Transverse colon (tissue), 4 donors: ENCODE results near the gene SEC14L6. TPM values are rescaled to one million over a fixed set of nuclear protein-coding genes. Genes with fewer than 3 reads are reported as not detected.
"Not testable (repeated sequence)": the region's sequence is repeated elsewhere in the genome, so short reads cannot be mapped to it uniquely, and the experiment has no call there.

Experiments used
- DNase-seq: peaks from one replicate; pipeline ENCODE4 v3.0.0-alpha.2; 2019
- H3K27ac ChIP-seq, 4 donors: fragments of 200-600 bp; sonication (generic); 2 replicates each; pipeline ENCODE4 v1.5.1; 2016 to 2018; ENCODE audit warnings: inconsistent platforms in 4 of 4
- H3K27me3 ChIP-seq: fragments of 200-600 bp; sonication (generic); 2 replicates; pipeline ENCODE4 v1.5.1; 2017; ENCODE audit warnings: inconsistent platforms
- H3K36me3 ChIP-seq, 4 donors: fragments of 200-600 bp; sonication (generic); 2 replicates each; pipeline ENCODE4 v1.5.1; 2017 to 2019; ENCODE audit warnings: inconsistent platforms in 4 of 4
- H3K4me1 ChIP-seq, 4 donors: fragments of 200-600 bp; sonication (generic); 2 replicates each; pipeline ENCODE4 v1.5.1; 2017 to 2020; ENCODE audit warnings: inconsistent platforms in 4 of 4
- H3K4me3 ChIP-seq, 4 donors: fragments of 200-600 bp; sonication (generic); 1 replicate in 1 of 4; 2 replicates in 3 of 4; pipeline versions ENCODE4 v1.5.1 to v1.6.1; 2017 to 2019; ENCODE audit warnings: inconsistent platforms in 4 of 4
- H3K9me3 ChIP-seq, 2 donors: fragments of 200-600 bp; sonication (generic); 2 replicates each; pipeline ENCODE4 v1.5.1; 2017 to 2019; ENCODE audit warnings: inconsistent platforms in 2 of 2
- EP300 ChIP-seq: sonication (generic); formaldehyde crosslinking; IDR thresholded peaks from one replicate; pipeline ENCODE4 v1.6.1; 2017; ENCODE audit warnings: antibody characterized with exemption, low read depth
- POLR2A ChIP-seq: fragments of 450-650 bp; IDR thresholded peaks from one replicate; pipeline ENCODE4 v1.6.1; 2016; ENCODE audit warnings: antibody characterized with exemption, mild to moderate bottlenecking, moderate library complexity
- POLR2AphosphoS5 ChIP-seq, 3 donors: sonication (generic); formaldehyde crosslinking; IDR thresholded peaks; one replicate each; pipeline ENCODE4 v1.6.1; 2016; ENCODE audit warnings: antibody characterized with exemption in 3 of 3
- WGBS, 2 donors: methylation state at CpG; one replicate each; pipeline ENCODE4 v1.1.5; 2018; ENCODE audit warnings: low coverage in 1 of 2; 5-methylcytosine and 5-hydroxymethylcytosine counted together
- in situ Hi-C, 4 donors: fragments of 200-750 bp; cut with MboI; loops; one replicate each; pipeline versions ENCODE4 v1.15.0 to v1.15.1; 2017; ENCODE audit warnings: low sequenced_read_pairs in 3 of 4, low pct_ligation_motif_present in 1 of 4, low pct_unique_long_range_greater_than_20kb in 1 of 4
- intact Hi-C: fragments of 100-400 bp; cut with DNase I; formaldehyde crosslinking; loops from one replicate; pipeline ENCODE4 v1.15.1; 2023; ENCODE audit warnings: low total_unique reads
- total RNA-seq, 4 donors: library from RNA; depleted of rRNA; stranded (reverse); fragments of >200 nt; gene quantifications; one replicate each; pipeline ENCODE4 v1.1.0, GENCODE V29; 2016
- TF ChIP-seq, protein P1 (sequence below), 5 experiments: fragments of 200-600 bp in 3 of 5; fragments of 450-650 bp in 2 of 5; sonication (generic) in 3 of 5; IDR thresholded peaks; 1 replicate in 2 of 5; 2 replicates in 3 of 5; pipeline ENCODE4 v1.5.1; 2016 to 2017; ENCODE audit warnings: antibody characterized with exemption in 5 of 5, inconsistent platforms in 3 of 5, mild to moderate bottlenecking in 2 of 5, moderate library complexity in 1 of 5

Gene SEC14L6
- total RNA-seq, 4 donors from 2014 or later = 0.14 to 0.48 TPM; not detected in 2

DNA sequence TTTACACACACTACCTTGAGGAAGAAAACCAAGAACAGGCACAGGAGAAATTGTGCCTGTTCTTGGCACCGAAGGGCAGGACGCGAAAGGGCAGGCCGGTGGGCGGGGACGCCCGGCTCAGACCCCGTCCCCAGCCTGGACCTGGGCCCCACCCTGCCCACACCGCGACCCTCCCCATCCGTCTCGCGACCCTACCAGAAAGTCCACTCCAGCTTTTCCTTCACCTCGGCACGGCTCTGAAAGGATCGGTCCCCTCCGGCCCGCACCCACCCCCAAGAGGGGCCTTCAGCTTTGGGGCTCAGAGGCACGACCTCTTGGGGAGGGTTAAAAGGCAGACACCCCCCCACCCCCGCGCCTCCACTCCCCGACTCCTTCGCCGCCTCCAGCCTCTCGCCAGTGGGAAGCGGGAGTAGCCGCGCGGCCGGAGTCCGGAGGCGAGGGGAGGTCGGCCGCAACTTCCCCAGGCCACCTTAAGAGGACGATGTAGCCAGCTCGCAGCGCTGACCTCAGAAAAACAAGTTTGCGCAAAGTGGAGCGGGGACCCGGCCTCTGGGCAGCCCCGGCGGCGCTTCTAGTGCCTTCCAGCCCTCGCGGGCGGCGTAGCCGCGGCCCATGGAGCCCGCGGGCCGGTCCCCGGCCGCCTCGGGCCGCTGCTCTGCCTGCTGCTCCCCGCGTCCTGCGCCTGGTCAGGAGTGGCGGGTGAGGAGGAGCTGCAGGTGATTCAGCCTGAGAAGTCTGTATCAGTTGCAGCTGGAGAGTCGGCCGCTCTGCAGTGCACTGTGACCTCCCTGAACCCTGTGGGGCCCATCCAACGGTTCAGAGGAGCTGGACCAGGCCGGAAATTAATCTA, 4.4 kb downstream of the SEC14L6 start:
- in situ Hi-C loops (no loop called here), intact Hi-C loops (no loop called here)
- peak overlapping the region in 3 of 4 donors; percentile 1 to 49 (median 26) for H3K4me3 ChIP-seq
- WGBS, 2 donors = 5 to 11% methylated on average over 4 to 38 of the region's 64 CpGs
- TF ChIP-seq POLR2A (no peak), POLR2AphosphoS5 (IDR thresholded peaks at IDR 0.05) (no peak), EP300 (no peak)
- TF ChIP-seq, protein P1, sequence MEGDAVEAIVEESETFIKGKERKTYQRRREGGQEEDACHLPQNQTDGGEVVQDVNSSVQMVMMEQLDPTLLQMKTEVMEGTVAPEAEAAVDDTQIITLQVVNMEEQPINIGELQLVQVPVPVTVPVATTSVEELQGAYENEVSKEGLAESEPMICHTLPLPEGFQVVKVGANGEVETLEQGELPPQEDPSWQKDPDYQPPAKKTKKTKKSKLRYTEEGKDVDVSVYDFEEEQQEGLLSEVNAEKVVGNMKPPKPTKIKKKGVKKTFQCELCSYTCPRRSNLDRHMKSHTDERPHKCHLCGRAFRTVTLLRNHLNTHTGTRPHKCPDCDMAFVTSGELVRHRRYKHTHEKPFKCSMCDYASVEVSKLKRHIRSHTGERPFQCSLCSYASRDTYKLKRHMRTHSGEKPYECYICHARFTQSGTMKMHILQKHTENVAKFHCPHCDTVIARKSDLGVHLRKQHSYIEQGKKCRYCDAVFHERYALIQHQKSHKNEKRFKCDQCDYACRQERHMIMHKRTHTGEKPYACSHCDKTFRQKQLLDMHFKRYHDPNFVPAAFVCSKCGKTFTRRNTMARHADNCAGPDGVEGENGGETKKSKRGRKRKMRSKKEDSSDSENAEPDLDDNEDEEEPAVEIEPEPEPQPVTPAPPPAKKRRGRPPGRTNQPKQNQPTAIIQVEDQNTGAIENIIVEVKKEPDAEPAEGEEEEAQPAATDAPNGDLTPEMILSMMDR (IDR thresholded peaks at IDR 0.05) = no peak
- H3K27ac ChIP-seq = no peak overlapping the region
- no peaks in the 10 kb centered on the region for H3K36me3 ChIP-seq
- no peak for DNase-seq
- H3K4me1 ChIP-seq = peaks cover 4 to 11% (median 9%) of the 10 kb centered on the region in 4 donors
- H3K9me3 ChIP-seq = no peaks in the 10 kb centered on the region
- peaks cover 42% of the 10 kb centered on the region for H3K27me3 ChIP-seq

DNA sequence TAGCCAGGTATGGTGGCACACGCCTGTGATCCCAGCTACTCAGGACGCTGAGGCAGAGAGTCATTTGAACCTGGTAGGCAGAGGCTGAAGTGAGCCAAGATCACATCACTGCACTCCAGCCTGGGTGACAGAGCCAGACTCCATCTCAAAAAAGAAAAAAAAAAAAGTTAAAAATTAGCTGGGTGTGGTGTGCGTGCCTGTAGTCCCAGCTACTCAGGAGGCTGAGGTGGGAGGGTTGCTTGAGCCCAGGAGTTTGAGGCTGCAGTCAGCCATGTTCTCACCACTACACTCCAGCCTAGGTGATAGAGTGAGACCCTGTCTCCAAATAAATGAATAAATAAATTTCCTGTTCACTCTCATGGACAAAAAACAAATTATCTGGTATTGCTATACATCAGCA, 5.0 kb downstream of the SEC14L6 start:
- in situ Hi-C loops, H3K4me3 ChIP-seq, H3K9me3 ChIP-seq, DNase-seq, H3K36me3 ChIP-seq, intact Hi-C loops, H3K27ac ChIP-seq: not testable (repeated sequence)
- WGBS, 2 donors = 83% methylated on average over 3 of the region's 3 CpGs; no CpG with 5 or more reads in 1 of the 2 donors
- Histone ChIP-seq H3K27me3 (peaks cover 42% of the 10 kb centered on the region), H3K4me1 (peaks cover 4 to 11% (median 9%) of the 10 kb centered on the region in 4 donors)

DNA sequence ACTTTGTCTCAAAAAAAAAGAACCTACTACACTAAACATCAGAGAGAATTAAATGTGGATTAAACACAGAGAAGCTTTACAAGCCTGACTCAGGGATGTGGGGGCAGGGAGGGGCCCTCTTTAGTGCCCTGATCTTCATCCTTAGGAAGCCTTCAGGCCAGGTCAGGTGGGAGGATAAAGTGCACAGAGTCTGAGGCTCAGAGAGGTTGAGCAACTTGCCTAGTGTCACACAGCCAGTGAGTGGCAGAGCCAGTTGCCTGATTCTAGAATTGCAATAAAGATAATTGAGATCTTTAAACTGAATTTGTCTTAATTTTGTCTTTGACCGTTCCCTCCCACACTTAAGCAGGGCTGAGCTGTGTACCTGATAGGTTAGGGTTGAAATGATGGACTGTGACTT, 7.2 kb downstream of the SEC14L6 start:
- 79% methylated on average over 1 of the region's 1 CpG; no CpG with 5 or more reads in 1 of the 2 donors for WGBS, 2 donors
- no peak overlapping the region for H3K4me3 ChIP-seq
- in situ Hi-C loops = no loop called here
- no peak for TF ChIP-seq POLR2A
- no peak for TF ChIP-seq POLR2AphosphoS5 (IDR thresholded peaks at IDR 0.05)
- intact Hi-C loops = no loop called here
- H3K4me1 ChIP-seq = peaks cover 4 to 11% (median 9%) of the 10 kb centered on the region in 4 donors
- no peaks in the 10 kb centered on the region for H3K36me3 ChIP-seq
- H3K9me3 ChIP-seq = no peaks in the 10 kb centered on the region
- DNase-seq = no peak
- no peak overlapping the region for H3K27ac ChIP-seq
- peaks cover 36% of the 10 kb centered on the region for H3K27me3 ChIP-seq

DNA sequence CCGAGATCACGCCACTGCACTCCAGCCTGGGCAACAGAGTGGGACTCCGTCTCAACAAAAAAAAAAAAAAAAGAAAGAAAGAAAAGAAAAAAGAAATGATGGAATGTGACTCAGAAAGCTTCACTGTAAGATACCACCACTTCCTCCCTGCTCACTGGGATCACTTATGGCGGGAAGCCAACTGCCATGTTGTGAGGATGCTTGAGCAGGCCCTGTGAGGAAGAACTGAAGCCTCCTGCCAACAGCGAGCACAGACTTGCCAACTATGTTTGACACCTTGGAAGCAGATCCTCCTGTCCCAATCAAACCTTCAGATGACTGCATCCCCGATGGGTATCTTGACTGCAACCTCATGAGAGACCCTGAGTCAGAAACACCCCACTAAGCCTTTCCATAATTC, 8.3 kb downstream of the SEC14L6 start:
- intact Hi-C loops = no loop called here
- no peaks in the 10 kb centered on the region for H3K36me3 ChIP-seq
- WGBS, 2 donors = 90 to 96% methylated on average over 4 to 6 of the region's 6 CpGs
- H3K4me1 ChIP-seq = peaks cover 4 to 11% (median 9%) of the 10 kb centered on the region in 4 donors
- no peaks in the 10 kb centered on the region for H3K9me3 ChIP-seq
- peaks cover 25% of the 10 kb centered on the region for H3K27me3 ChIP-seq
- H3K4me3 ChIP-seq = no peak overlapping the region
- in situ Hi-C loops = no loop called here
- TF ChIP-seq POLR2AphosphoS5 (IDR thresholded peaks at IDR 0.05) (no peak), POLR2A (no peak), EP300 (no peak)
- TF ChIP-seq, protein P1 (IDR thresholded peaks at IDR 0.05) = no peak
- H3K27ac ChIP-seq = no peak overlapping the region
- DNase-seq = no peak

DNA sequence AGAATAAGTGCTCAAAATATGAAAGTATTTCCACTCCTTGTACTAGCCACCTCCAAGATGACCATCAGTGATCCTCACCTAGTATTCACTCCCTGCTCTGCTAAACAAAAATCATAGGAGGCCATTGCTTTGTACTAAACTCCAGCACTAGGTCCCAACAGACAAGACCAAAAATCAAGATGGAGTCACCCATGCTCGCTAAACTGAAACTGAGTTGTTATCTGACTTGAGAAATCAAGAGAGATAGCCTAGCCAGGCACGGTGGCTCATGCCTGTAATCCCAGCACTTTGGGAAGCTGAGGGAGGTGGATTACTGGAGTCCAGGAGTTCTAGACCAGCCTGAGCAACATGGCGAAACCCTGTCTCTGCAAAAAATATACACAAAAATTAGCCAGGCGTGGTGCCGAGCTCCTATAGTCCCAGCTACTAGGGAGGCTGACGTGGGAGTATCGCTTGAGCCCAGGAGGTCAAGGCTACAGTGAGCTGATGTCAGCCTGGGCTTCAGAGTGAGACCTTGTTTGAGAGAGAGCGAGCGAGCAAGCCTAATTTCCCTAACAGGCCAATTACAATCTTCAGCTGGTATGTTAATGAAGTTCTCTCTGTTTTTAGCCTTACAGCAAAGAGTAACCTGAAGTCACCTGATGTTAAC, 9.3 kb downstream of the SEC14L6 start:
- in situ Hi-C loops (no loop called here), intact Hi-C loops (no loop called here)
- H3K27ac ChIP-seq = no peak overlapping the region
- peaks cover 2 to 6% (median 4%) of the 10 kb centered on the region in 4 donors for H3K4me1 ChIP-seq
- H3K9me3 ChIP-seq = no peaks in the 10 kb centered on the region
- no peak for DNase-seq
- peaks cover 15% of the 10 kb centered on the region for H3K27me3 ChIP-seq
- TF ChIP-seq EP300 = no peak
- TF ChIP-seq, protein P1 (IDR thresholded peaks at IDR 0.05) = no peak
- TF ChIP-seq POLR2AphosphoS5 (IDR thresholded peaks at IDR 0.05) = no peak
- TF ChIP-seq POLR2A = no peak
- no peaks in the 10 kb centered on the region for H3K36me3 ChIP-seq
- no peak overlapping the region for H3K4me3 ChIP-seq
- 85 to 100% methylated on average over 1 to 9 of the region's 9 CpGs for WGBS, 2 donors
